ENCODE measurements around the gene TBXAS1.

GRCh38 chr7:139948587-139949335, 119.7 kb downstream of the TBXAS1 start:
- TF ChIP-seq CTCF (IDR thresholded peaks at IDR 0.05) (no peak), POLR2A (IDR thresholded peaks at IDR 0.05) (no peak)
